Measurements from ENCODE around the gene TEX51. TPM values are rescaled to one million over a fixed set of nuclear protein-coding genes. Genes with fewer than 3 reads are reported as not detected.

The TEX51 gene
- total RNA-seq, 1 experiment from 2014 or later, result not detected

- Histone ChIP-seq H3K9ac (ENCODE audit: low read length) (no peak overlapping the region), H3K27me3 (ENCODE audit: insufficient read depth, low read length) (peaks cover 48% of the 10 kb centered on the region), H2AFZ (ENCODE audit: low read depth, low read length, poor library complexity, severe bottlenecking) (no peak overlapping the region), H3K36me3 (ENCODE audit: control insufficient read depth in 1 of 2, insufficient read depth in 2 of 2, low read length in 2 of 2) (no peaks in the 10 kb centered on the region), H3K4me1 (ENCODE audit: control insufficient read depth in 1 of 2, insufficient read depth in 2 of 2, low read length in 2 of 2) (no peaks in the 10 kb centered on the region), H3K27ac (ENCODE audit: low read depth, low read length) (no peak overlapping the region), H3K9me3 (ENCODE audit: control insufficient read depth in 1 of 2, insufficient read depth in 1 of 2, low read depth in 1 of 2, low read length in 2 of 2) (no peaks in the 10 kb centered on the region), H3K4me2 (ENCODE audit: low read length) (no peak overlapping the region), H3K9me2 (ENCODE audit: insufficient read depth) (no peaks in the 10 kb centered on the region), H3K4me3 (replicated peaks in 1 of 2; ENCODE audit: low read depth in 1 of 2, low read length in 2 of 2) (no peak overlapping the region), H3K79me2 (ENCODE audit: insufficient read depth, low read length) (no peaks in the 10 kb centered on the region), H4K20me1 (ENCODE audit: insufficient read depth) (no peaks in the 10 kb centered on the region)
- no TSS peak for BruUV-seq (replicated peaks)
- POLR2A ChIA-PET, result no interaction called here
- TF ChIP-seq CBX3 (IDR thresholded peaks at IDR 0.05; ENCODE audit: low read depth), result no peak
- no peak for TF ChIP-seq REST (IDR thresholded peaks at IDR 0.05; ENCODE audit: low read depth)
- TF ChIP-seq SP1 (IDR thresholded peaks at IDR 0.05; ENCODE audit: low read depth), result no peak
- no peak for TF ChIP-seq POLR2A (IDR thresholded peaks at IDR 0.05; ENCODE audit: borderline replicate concordance, extremely low read depth, insufficient read depth, insufficient read length)
- no peak for TF ChIP-seq EGR1 (IDR thresholded peaks at IDR 0.05; ENCODE audit: low read depth)
- TF ChIP-seq ZBTB33 (IDR thresholded peaks at IDR 0.05; ENCODE audit: extremely low read depth, insufficient replicate concordance, low read length), result no peak
- no peak for TF ChIP-seq YY1 (IDR thresholded peaks at IDR 0.05; ENCODE audit: extremely low read depth, insufficient replicate concordance, low read depth, low read length)
- TF ChIP-seq, protein P1, sequence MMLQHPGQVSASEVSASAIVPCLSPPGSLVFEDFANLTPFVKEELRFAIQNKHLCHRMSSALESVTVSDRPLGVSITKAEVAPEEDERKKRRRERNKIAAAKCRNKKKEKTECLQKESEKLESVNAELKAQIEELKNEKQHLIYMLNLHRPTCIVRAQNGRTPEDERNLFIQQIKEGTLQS (IDR thresholded peaks at IDR 0.05), result no peak
- TF ChIP-seq FOSL1 (IDR thresholded peaks at IDR 0.05; ENCODE audit: low read depth), result no peak
- TF ChIP-seq ELF1 (IDR thresholded peaks at IDR 0.05; ENCODE audit: borderline replicate concordance, low read depth), result no peak
- TF ChIP-seq EZH2phosphoT487 (IDR thresholded peaks at IDR 0.05; ENCODE audit: borderline replicate concordance), result no peak
- TF ChIP-seq CEBPB (IDR thresholded peaks at IDR 0.05; ENCODE audit: low read depth), result no peak
- TF ChIP-seq MAX (IDR thresholded peaks at IDR 0.05), result no peak
- TF ChIP-seq EZH2 (IDR thresholded peaks at IDR 0.05), result no peak
- no peak for TF ChIP-seq RAD21 (IDR thresholded peaks at IDR 0.05; ENCODE audit: low read depth)
- no peak for TF ChIP-seq SIN3A (IDR thresholded peaks at IDR 0.05; ENCODE audit: low read depth)
- no peak for TF ChIP-seq JUND (IDR thresholded peaks at IDR 0.05)
- TF ChIP-seq ZFX (IDR thresholded peaks at IDR 0.05), result no peak
- CTCF ChIA-PET, result interaction anchor here (1.3 kb wide), 1 partner anchor 31 kb away, joined by 3 read pairs; no protein-coding TSS in a partner anchor
- intact Hi-C loops (cut with micrococcal nuclease), result no loop called here
- ATAC-seq, result no peak
- RAD21 ChIA-PET (ENCODE audit: low non-redundant PET in 1 of 2, low total read pairs in 2 of 2, uncharacterized antibody in 2 of 2, unreplicated experiment in 2 of 2), result no interaction called here
- DNase-seq (ENCODE audit: low read depth, low spot score), result no peak
Measured at GRCh38 chr2:126855606-126856005, 43.1 kb upstream of the TEX51 start.

All from HCT116 (cell line).